ENCODE results near the gene CACNA1E.

The CACNA1E gene

DNA sequence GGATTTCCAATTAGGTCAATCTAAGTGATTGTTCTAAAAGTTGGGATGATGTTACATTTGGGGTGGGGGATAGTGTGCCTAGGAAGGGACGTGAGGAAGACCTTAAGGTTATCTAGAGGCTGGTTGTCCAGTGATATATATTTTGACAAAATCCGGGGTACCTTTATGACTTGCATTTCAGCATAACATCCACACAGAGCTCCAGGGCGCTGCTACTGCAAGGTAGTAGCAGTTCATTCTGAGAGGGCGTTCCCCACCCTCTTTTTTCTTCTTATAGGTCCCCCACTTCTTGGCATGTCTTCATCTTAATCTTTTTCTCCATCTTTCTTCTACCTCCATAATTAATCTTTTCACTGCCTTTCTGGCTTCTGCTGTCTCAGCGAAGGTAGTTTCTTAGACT is 161.9 kb downstream of the CACNA1E start:
- DNase-seq = no peak

- no peak for DNase-seq
These were observed 163.4 kb downstream of the CACNA1E start for GRCh38 chr1:181646710-181647109.

DNA sequence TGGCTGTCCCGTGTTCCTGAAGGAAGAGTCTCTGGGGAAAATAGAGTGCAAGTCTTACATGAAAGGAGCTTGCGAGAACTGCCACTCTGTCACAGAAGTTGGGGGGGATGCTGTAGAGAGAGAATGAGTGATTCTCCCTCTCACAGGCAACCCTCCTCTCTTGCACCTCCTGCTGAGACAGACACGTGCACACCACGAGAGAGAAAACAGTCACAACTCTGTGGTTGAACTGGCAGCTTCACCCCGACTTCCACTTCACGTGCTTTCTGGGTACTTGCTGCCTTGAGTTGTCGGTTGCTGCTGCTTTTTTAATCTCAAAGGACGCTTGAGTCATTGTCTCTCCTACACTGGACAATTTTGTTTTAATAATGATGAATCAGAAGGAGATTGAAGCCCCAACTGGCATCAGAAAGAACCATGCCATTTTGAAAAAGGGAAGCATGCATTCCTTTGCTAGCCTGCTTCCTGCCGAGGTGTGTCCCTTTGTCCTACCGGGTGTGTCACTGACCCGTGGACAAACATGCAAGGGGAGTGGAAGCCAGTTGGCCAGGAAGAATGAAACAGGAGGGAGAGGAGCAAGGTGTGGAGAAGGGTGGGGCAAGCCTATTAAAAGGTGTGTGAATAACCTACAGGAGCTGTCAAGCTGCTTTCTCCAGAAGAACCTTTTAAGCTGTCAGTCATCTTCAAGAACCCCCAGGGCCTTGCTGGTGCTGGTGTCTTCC is 164.2 kb downstream of the CACNA1E start:
- no peak for DNase-seq

GRCh38 chr1:181651276-181651675 is 168.0 kb downstream of the CACNA1E start:
- DNase-seq = no peak

GRCh38 chr1:181655756-181656155 is 172.4 kb downstream of the CACNA1E start:
- no peak for DNase-seq

- no peak for DNase-seq
These were observed 173.2 kb downstream of the CACNA1E start for GRCh38 chr1:181656491-181656890.

- DNase-seq = no peak
These were observed 175.3 kb downstream of the CACNA1E start for GRCh38 chr1:181658581-181658980.

- DNase-seq = no peak
These were observed 176.1 kb downstream of the CACNA1E start for GRCh38 chr1:181659321-181659957.

- no peak for DNase-seq
These were observed 177.3 kb downstream of the CACNA1E start for GRCh38 chr1:181660621-181661020.

- no peak for DNase-seq
These were observed 178.3 kb downstream of the CACNA1E start for GRCh38 chr1:181661569-181661968.

DNA sequence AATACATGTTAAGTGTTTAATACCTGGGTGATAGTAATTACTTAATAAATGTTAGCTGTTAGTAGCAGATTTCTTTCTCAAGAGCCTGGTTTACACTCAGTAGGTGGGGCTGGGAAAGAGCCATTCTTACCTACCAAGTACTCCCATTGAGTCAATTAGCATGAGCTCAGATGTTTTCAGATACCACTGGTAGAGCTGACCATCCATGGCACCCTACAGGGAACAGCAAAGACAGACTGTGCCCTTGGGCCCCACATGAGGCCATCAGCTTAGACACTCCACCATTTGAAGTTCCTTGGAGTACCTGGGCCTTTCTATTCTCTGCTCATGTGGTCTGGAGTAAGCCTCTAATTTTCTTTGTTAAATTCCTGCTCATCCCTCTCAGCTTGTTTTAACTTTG is 179.3 kb downstream of the CACNA1E start:
- DNase-seq = no peak

DNA sequence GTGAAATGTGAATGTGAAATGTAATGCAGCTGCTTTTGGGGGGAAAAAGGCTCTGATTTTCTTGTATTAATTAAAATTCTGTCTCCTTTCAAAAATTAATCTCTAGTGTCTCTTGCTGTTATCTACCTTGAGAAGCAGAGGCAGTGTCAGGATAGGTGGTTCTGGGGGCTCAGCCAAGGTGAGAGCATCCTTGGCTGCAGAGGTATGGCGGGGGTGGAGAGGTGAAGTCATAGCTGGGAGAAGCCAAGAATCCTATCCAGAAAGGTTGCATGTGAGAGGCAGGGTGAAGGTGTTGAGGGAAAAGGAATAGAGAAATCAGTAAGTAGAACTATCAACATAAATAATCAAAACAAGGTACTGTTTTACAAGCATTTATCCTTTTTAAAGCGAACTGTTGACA is 181.2 kb downstream of the CACNA1E start:
- no peak for DNase-seq

GRCh38 chr1:181669246-181669645 is 185.9 kb downstream of the CACNA1E start:
- no peak for DNase-seq

GRCh38 chr1:181674617-181675016 is 191.3 kb downstream of the CACNA1E start:
- no peak for DNase-seq

GRCh38 chr1:181675091-181675917 is 192.0 kb downstream of the CACNA1E start:
- DNase-seq = no peak

DNA sequence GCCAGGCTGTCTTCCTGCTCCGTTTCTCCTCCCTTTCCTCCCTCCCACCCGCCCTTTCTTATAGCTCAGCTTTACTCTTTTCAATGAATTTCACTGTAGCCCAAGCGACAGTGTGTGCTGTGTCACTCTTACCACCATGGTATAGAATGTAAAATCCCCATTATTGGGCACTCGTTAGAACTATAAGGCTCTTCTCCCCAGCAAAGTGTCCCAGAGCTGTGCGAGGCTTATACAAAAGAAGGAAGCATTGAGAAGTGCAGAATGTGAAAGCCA is 192.5 kb downstream of the CACNA1E start:
- DNase-seq = no peak

DNA sequence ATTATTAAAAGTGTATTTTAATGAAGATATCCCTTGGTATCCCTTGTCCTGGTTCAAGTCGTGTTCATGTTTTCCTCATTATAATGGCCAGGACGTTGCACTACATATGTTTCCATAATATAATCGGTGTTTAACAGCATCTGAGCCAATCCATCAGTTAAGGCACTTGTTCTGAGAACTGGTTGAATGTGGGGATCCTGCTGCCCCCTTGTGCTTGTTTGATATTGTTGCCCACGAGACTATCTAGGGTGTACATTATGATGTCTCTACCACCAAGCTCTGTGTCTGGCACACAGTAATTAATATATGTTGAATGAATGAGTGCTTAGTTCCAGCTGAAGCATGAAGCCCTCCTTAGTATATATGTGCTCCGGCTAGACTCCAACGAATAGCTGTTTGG is 193.0 kb downstream of the CACNA1E start:
- no peak for DNase-seq

DNA sequence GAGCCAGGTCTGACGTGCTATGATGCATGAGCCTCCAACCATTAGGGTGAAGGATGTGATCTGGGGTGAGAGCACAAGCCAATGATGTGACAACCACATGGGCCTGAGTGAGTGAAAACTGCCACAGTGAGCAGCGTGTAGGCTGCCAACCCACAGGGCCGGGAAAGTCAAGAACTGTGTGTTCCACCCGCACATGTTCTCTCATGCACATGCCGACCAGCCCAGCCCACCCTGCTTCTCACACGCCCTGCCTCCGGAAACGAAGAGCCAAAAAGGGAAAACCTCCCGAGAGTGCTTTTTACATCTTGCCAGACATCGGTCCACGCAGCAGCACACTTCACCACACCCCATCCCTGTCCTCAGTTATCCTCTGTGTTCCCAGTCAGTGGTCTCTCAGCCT is 197.0 kb downstream of the CACNA1E start:
- no peak for DNase-seq

- no peak for DNase-seq
These were observed 197.6 kb downstream of the CACNA1E start for GRCh38 chr1:181680871-181681270.

GRCh38 chr1:181685211-181685610 is 201.9 kb downstream of the CACNA1E start:
- DNase-seq = no peak

- no peak for DNase-seq
These were observed 218.6 kb downstream of the CACNA1E start for GRCh38 chr1:181701891-181702290.

GRCh38 chr1:181704546-181704945 is 221.2 kb downstream of the CACNA1E start:
- DNase-seq = no peak

DNA sequence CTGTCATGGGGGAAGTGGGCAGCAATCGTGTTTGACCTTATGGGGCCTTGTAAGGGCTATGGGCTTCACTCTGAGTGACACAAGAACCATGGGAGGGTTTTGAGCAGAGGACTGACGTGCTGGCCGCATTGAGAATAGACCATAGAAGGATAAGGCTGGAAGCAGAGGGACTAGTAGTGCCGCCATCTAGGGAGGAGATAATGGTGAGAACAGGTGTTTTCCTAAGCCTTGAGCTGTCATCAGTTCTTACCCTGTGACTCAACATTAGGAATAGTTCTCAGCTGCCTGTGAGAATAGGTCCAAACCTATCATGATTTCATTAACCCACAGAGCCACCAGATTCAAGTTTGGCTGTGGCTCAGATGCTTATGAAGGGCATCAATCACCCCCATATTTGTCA is 228.5 kb downstream of the CACNA1E start:
- DNase-seq = no peak

DNA sequence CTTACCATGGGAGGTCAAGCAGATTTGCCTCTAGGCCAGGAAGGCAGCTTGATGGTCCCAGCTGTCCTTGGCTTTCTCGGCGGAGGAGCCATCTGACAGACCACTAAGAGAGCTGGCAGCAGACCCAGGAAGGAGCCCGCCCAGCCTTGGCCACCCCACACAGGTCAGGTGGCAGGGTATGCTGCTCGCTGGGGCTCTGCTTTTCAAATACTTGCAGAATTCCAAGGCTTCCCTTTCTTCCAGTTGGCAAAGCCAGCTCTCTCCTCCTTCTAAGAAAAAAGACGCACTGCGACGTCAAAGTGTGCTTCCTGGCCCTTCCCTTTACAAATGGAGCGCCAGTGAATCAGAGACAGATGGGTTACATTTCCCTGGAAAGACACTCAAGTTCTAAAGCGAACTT is 229.4 kb downstream of the CACNA1E start:
- no peak for DNase-seq

Measured in stimulated activated CD4-positive, alpha-beta T cell treated with anti-CD3 and anti-CD28 coated beads, Interleukin-4, amount 100 ng/mL, for 1 hour (primary cell).